GM15510 (cell line): ENCODE measurements around the gene TMEM11.

Experiments
- POLR2A ChIP-seq: IDR thresholded peaks from 3 replicates; pipeline ENCODE4 v1.6.1; 2011; ENCODE audit warnings: borderline replicate concordance; ENCODE audit not compliant: insufficient read length; ENCODE audit errors: extremely low read depth

The TMEM11 gene, protein sequence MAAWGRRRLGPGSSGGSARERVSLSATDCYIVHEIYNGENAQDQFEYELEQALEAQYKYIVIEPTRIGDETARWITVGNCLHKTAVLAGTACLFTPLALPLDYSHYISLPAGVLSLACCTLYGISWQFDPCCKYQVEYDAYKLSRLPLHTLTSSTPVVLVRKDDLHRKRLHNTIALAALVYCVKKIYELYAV

GRCh38 chr17:21214015-21214776 is at the start of gene TMEM11:
TMEM11 (minus strand) TSS chr17:21214161; CDS start chr17:21214152, 9 bp downstream.
- TF ChIP-seq POLR2A, result peak; percentile 81

DNA sequence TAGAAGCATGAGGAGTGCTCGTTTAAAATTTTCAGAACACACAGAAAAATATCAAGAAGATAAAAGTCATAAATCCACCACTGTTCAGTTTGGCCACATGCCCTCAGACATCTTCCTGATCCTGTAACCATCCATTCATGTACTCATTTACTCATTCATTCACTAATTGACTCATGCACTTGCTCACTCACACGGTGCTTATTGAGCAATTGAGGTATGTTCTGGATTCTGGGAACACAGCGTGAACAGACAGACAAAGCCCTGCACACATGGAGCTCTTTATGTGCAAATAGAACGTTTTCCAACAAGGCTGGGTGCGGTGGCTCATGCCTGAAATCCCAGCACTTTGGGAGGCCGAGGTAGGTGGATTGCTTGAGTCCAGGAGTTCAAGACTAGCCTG is 49.4 kb upstream of the TMEM11 start:
- TF ChIP-seq POLR2A, result no peak

GRCh38 chr17:21262259-21262993 is 48.5 kb upstream of the TMEM11 start:
- no peak for TF ChIP-seq POLR2A

GRCh38 chr17:21258593-21258992 is 44.6 kb upstream of the TMEM11 start:
- no peak for TF ChIP-seq POLR2A

GRCh38 chr17:21253646-21254441 is 39.9 kb upstream of the TMEM11 start:
- no peak for TF ChIP-seq POLR2A

DNA sequence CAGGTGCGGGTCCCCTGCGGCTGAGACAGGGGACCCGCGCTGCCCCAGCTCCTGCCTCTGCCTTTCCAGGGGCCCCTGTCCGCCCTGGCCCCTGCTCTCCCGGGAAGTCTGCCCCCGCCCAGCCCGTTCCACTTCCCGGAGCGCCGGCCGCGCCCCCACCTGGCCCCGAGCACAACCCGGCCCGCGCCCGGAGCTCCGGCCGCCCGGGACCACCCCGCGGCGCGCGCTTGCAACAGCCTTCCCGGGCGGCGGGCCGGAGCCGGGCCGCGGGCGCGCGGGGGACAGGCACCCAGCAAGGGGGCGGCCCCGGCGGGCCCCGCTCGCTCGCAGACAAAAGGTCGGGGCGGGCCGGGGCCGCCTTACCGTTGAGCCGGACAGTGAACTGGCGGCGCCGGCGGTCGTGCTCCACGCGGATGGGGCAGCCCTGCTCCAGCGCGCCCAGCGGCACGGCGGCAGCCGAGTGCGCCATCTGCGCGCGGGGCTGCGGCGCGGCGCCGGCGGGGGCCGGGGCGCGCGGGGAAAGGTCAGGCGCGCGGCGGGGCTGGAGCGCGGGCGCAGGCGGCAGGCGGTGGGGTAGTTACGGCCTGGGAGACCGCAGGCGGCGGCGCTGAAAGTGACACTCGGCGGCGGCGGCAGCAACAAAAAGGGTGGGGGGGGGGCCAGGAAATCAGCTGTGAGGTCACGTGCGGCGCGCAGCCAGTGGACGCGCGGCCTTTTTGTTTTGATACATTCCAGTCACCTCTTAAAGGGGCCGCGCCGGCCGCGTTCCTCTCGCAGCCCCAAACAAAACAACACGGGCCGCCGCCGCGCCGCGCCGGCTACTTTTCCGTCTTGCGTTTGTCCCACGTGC is 39.1 kb upstream of the TMEM11 start, which contains the start of gene NATD1:
Gene NATD1 (minus strand): TSS at position 615 of the 850 bp plus-strand sequence. CDS start 146 bp downstream, at position 469.
- peak; percentile 40 for TF ChIP-seq POLR2A

GRCh38 chr17:21252289-21252795 is 38.4 kb upstream of the TMEM11 start:
- TF ChIP-seq POLR2A, result no peak

- no peak for TF ChIP-seq POLR2A
Observed at GRCh38 chr17:21251337-21252010, 37.5 kb upstream of the TMEM11 start.

DNA sequence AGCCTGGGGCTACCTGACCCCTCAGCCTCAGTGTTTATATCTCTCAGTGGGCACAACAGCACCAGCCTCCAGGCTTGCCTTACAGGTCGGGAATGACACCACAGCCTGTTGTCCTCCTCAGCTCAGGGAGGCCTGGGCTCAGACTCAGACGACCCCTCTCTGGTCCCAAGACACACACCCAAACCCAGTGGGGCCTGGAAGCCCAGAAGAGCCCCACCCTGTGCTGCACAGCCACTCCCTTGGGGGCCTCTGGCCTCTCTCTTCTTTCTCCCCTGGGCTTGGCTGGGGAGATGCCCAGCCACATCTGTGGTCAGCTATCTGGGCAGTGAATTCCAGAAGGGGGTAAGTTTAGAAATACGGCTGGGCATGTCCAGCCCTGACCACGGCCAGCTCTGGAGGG is 36.9 kb upstream of the TMEM11 start:
- no peak for TF ChIP-seq POLR2A

GRCh38 chr17:21249920-21250703 is 36.2 kb upstream of the TMEM11 start:
- TF ChIP-seq POLR2A, result no peak

- TF ChIP-seq POLR2A, result no peak
Observed at GRCh38 chr17:21249086-21249795, 35.3 kb upstream of the TMEM11 start.

DNA sequence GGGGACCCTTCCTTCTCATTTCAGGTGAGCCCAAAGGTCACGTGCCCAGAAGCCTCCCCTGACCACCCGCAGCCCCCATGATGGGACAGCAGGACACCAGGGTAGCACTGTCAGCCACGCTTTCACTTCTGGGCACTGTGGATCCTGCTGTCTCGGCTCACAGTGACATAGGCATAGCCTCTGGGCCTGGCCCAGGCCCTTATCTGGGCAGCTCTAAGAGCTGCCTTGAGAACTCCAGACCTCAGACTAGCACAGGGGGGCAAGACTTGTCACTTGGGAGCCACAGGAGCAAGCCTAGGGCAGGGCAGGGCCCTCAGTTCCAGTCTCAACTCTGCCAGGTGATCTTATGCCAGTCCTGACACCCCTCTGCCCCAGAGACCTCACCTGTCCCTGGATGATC is 34.5 kb upstream of the TMEM11 start:
- no peak for TF ChIP-seq POLR2A
